Measurements from ENCODE around the gene KRTAP9-7.

DNA sequence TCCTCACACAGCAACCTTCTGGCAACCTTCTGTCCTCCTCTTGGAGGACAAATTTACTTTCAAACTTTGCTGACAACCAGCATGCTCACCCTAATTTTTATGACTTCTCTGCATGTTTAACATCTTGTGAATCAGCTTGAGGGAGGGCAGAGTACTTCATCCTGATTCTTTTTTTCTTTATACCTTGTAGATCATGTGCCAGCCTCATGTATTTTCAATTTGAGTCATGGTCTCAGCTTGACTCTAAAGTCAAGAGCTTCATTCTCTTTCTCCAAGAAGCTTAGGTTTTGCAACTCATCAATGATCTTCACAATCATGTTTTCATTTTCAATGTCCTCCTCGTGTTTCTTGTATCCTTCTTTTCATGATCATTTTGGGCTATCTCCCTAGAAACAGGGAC, 3.6 kb upstream of the KRTAP9-7 start:
- TF ChIP-seq, protein P1, sequence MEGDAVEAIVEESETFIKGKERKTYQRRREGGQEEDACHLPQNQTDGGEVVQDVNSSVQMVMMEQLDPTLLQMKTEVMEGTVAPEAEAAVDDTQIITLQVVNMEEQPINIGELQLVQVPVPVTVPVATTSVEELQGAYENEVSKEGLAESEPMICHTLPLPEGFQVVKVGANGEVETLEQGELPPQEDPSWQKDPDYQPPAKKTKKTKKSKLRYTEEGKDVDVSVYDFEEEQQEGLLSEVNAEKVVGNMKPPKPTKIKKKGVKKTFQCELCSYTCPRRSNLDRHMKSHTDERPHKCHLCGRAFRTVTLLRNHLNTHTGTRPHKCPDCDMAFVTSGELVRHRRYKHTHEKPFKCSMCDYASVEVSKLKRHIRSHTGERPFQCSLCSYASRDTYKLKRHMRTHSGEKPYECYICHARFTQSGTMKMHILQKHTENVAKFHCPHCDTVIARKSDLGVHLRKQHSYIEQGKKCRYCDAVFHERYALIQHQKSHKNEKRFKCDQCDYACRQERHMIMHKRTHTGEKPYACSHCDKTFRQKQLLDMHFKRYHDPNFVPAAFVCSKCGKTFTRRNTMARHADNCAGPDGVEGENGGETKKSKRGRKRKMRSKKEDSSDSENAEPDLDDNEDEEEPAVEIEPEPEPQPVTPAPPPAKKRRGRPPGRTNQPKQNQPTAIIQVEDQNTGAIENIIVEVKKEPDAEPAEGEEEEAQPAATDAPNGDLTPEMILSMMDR (IDR thresholded peaks at IDR 0.05): no peak
- TF ChIP-seq EP300 (IDR thresholded peaks at IDR 0.05; ENCODE audit: low read depth) (no peak), POLR2AphosphoS5 (IDR thresholded peaks at IDR 0.05) (no peak)

All from transverse colon (tissue), 4 donors.